Epithelial cell of proximal tubule (primary cell): ENCODE data around the gene PRKCE. TPM values are rescaled to one million over a fixed set of nuclear protein-coding genes. Genes with fewer than 3 reads are reported as not detected.

Experiments
- DNase-seq: peaks from one replicate; pipeline ENCODE4 v3.0.0-alpha.2; 2011; ENCODE audit warnings: low read depth
- H3K4me3 ChIP-seq: 2 replicates; pipeline ENCODE4 v1.5.1; 2011; ENCODE audit warnings: low read depth, mild to moderate bottlenecking, low read length
- total RNA-seq: library from RNA; depleted of rRNA; stranded (reverse); fragments of >200 nt; gene quantifications from 2 replicates; pipeline ENCODE4 v1.2.3, GENCODE V29; 2015
- TF ChIP-seq, protein P1 (sequence below): conservative IDR thresholded peaks from 2 replicates; pipeline ENCODE4 v1.5.1; 2012; ENCODE audit warnings: low read depth, mild to moderate bottlenecking, low read length

The PRKCE gene
- total RNA-seq, 1 donor from 2014 or later = 2.5 TPM

DNA sequence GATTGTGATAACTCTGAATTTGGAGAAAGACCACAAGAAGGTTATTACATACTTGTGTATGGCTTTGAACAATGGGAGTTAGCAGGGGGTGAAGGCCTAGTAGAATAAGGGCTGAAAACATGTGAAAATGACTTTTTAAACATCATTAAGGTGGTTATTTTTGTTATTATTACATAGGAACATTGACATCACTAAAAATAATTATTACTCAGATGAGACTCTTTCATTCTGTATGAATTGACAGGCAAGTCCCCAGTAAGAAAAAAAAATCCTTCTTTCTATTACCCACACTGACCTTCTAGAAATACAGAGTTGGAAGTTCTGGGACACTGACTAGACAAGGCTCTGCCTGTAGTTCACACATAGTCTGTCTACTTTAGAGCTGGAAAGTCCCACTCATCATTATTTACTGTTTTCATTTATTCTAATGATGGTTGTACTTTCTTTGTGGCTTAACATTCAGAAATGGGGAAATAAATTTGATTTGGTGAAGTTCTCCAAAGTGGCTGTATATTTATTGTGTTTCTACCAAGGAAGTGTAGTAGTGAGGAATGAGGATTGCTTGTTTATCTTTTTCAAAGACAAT is 426.1 kb downstream of the PRKCE start:
- TF ChIP-seq, protein P1, sequence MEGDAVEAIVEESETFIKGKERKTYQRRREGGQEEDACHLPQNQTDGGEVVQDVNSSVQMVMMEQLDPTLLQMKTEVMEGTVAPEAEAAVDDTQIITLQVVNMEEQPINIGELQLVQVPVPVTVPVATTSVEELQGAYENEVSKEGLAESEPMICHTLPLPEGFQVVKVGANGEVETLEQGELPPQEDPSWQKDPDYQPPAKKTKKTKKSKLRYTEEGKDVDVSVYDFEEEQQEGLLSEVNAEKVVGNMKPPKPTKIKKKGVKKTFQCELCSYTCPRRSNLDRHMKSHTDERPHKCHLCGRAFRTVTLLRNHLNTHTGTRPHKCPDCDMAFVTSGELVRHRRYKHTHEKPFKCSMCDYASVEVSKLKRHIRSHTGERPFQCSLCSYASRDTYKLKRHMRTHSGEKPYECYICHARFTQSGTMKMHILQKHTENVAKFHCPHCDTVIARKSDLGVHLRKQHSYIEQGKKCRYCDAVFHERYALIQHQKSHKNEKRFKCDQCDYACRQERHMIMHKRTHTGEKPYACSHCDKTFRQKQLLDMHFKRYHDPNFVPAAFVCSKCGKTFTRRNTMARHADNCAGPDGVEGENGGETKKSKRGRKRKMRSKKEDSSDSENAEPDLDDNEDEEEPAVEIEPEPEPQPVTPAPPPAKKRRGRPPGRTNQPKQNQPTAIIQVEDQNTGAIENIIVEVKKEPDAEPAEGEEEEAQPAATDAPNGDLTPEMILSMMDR = no peak
- no peak for DNase-seq
- H3K4me3 ChIP-seq = no peak overlapping the region

DNA sequence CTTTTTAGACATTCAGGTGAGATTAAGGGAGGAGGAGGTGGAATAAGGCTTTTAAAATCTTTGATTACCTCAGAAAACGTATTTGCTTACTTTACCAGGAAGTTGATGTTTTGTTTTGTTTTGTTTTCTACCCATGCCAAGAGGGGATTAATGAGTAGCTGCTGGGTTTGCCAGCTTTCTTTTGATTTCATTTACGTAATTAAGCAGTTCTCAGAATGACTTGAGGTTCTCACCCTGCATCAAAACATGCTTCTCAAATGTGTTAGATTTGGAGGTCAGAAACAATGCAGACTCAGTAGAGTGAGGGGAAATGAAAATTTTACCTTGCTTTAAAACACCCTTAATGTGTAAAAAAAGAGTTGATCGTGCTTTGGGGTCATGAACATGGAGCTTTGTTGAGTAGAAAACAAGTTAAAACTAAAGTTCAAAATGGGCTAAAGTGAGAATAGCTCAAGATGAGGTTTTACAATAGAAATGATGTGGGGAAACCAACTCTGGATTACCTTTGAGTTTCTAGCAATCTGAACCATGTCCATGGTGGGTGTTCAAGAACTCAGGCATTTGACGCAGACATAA is 428.6 kb downstream of the PRKCE start:
- no peak overlapping the region for H3K4me3 ChIP-seq
- TF ChIP-seq, protein P1 = no peak
- no peak for DNase-seq

DNA sequence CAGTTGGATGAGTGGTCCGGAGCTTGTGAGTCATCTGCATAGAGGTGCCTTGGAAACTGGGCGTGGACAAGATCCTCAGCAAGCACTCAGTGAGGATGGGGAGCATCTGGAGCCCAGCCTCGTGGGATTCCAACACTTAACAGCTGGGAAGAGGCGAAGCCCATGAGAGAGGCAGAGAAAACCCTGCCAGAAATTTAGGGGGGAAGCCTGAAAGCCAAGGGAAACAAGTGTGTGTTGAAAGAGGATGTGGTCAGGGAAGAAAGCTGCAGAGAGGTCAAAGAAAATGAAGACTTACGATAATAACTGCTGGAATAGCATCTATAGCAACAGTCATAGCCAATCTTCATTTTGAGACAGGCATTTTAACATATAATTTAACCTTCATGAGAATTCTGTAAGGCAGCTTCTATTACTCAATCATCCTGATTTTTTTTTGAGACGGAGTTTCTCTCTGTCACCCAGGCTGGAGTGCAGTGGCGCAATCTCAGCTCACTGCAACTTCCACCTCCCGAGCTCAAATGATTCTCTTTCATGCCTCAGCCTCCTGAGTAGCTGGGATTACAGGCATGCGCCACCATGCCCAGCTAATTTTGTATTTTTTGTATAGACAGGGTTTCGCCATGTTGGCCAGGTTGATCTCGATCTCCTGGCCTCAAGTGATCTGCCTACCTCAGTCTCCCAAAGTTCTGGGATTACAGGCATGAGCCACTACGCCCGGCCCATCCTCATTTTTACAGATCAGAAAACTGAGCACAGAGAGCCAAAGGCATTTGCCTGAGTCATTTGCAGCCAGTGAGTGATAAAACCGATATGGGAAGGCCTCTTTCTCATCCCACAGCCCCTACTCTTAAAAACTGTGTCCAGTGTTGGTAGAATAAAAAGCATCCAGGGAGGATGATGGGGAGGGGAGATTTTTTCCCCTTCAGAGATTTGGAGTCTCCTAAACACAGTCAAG is 431.3 kb downstream of the PRKCE start:
- H3K4me3 ChIP-seq = no peak overlapping the region
- no peak for DNase-seq
- TF ChIP-seq, protein P1 = no peak

DNA sequence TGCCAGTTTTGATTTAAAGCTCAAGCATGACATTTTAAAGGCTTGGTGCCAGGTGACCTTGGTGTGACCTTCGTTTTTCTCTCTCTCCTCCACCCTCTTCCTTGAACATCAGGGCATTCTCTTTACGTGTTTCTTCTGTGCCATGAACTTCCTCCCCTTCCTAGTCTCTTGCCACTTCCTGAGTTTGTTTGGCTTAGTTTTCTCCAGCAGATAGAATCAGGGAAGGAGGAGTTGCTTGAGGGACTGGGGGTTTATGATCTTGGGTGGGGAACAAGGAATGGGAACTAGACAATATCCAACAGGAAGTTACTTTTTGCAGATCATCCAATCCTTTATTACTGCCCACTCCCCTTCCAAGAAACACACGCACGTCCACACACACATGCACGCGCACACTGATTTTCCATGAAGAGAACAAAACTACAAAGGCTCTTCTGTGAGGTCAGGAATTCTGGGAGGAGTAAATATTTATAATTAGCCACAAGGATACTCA is 435.1 kb downstream of the PRKCE start:
- DNase-seq = no peak
- H3K4me3 ChIP-seq = no peak overlapping the region
- TF ChIP-seq, protein P1 = no peak

DNA sequence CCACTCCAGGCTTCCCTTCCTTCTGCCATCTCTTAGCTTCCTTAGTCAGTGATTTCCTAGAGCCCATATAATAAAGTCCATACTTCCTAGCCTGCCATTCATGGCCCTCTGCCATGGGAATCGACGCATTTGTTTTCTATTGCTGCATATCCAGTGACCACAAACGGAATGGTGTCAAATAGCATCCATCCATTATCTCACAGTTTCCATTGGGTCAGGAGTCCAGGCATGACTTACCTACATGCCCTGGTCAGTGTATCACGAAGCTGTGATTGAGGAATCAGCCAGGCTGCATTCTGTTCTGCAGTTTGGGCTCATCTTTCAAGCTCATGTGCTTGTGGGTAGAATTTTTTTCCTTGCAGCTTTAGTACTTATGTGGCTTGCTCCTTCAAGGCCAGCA is 436.0 kb downstream of the PRKCE start:
- TF ChIP-seq, protein P1 = no peak
- H3K4me3 ChIP-seq = no peak overlapping the region
- DNase-seq = no peak

DNA sequence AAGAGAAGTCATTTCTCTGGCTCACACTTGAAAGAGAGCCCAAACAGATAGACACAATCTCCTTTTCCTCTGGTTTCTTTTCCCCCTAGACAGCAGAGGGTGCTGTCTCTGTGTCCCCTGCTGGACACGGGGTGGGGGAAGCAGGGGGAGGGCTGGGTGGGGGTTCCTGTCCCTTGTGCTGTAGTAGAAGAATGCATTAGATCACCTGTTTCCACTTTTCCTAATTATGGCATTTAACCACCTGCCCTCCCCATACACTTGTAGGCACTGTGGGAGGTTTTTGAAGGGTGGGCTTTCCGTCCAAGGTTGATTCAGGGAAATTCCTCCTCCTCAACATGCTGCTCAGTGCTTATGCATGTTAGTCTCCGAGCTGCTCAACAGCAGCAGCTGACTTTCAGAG is 439.5 kb downstream of the PRKCE start:
- no peak for DNase-seq
- TF ChIP-seq, protein P1 = peak; percentile 6

More for the DNA sequence above, 439.5 kb downstream of the PRKCE start:
- H3K4me3 ChIP-seq = no peak overlapping the region
